ENCODE data around the gene MMP13.
"Not testable (repeated sequence)": the region's sequence is repeated elsewhere in the genome, so short reads cannot be mapped to it uniquely, and the experiment has no call there.

The MMP13 gene

DNA sequence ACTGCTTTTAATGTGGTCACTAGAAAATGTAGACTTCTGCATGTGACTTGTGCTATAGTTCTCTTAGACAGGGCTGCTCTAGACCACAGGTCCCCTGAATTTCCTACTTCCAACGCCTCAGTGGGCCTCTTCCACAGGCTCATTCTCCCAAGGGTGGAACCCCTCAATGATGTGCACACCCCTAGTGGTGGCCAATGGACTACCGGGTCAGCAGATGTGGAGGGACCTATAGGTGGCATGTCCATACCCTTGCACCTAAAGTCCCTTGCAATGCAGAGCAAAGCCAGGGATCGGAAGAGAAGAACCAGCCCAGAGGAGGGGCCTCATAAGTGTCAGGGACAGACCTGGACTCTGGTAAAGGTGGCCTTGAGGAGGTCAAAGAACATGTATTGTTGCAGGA is 20.0 kb downstream of the MMP13 start:
- no peak for DNase-seq (ENCODE audit: low read depth in 2 of 2)

DNA sequence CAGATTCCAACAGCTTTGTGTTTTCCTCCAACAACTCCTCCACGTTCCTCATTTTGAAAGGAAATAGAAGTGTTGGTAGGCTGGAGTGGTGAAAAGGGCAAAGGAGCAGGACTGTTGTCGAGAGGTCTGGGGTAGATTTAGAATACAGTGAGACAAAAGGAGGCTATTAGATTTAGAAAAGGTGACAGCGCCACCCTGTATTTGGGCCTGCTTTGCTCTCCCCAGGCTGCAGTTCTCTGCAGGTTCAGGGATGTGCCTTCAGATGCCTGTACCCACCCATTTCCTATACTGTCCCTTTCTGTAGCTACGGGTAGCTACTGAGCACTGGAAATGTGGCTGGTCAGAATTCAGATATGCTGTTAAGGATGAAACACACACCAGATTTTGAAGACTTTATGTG is 20.8 kb downstream of the MMP13 start:
- no peak for DNase-seq (ENCODE audit: low read depth in 2 of 2)

DNA sequence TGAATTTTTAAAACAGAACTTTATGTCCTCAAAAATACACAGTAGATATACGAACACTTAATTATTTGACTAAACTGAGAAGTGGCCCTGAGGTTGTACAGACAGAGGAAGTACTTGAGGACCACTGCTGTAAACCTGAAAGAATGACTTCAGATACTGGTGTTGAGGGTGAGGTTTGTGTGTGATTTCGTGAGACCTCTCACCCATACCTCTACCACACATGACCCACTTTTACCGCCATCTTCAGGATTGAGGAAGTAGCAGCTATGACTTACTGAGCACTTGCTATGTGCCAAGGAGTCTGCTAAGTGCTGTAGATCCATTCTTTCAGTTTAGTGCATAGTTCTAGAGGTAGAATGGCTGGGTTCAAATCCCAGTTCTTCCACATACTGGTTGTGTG is 21.9 kb downstream of the MMP13 start:
- no peak for DNase-seq (ENCODE audit: low read depth in 2 of 2)

DNA sequence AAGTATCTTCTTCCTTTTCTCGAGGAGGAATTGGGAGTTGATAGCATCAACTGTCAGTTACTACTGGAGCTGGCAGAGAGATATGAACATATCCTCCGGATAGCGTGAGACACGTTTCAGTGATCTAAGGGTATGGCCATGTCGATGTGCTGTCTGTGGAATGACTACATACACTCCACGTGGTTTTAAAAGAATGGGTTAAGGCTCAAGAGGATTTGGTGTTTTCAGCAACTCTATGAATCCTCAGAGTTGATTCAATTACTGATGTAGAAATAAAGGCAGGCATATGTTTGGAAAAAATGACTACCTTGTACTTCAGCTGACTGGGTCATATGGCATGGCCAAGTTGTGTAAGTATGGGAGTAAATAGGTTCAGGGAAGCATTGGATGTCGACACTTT is 22.9 kb downstream of the MMP13 start:
- no peak for DNase-seq (ENCODE audit: low read depth in 2 of 2)

DNA sequence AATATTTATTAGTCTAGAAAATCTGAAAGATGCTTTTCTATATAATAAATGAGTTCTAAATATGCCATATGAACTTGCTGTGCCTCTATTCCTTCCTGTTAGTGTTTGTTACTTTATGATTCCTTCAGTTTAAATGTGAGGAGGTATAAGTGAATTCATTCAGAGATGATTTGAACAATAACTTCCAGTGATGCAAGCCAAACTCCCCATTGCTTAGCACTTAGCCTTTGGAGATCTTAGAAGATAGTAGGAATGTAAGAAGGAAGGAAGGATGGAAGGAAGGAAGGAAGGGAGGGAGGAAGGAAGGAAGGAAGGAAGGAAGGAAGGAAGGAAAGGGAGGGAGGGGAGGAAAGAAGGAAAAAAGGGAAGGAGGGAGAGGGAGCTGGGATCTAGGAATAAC is 25.1 kb downstream of the MMP13 start:
- DNase-seq (ENCODE audit: low read depth in 2 of 2), result no peak

DNA sequence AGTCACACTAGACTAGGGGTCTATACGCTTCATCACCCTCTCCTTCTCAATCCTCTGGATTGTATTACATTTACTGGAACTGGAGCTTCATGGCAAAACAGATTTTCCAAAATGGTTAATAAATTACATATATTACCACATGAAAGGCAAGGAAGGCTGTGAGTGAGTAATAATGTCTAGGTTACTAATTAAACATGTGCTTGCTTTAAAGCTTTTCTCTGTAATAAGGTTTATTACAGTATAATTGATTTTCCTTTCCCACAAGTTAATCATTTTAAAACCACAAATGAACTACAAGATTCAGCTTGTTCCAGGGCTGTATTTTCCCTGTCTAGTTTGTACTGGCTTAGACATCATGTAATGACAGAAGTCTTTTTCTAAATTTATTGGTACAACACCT is 25.6 kb downstream of the MMP13 start:
- no peak for DNase-seq (ENCODE audit: low read depth in 2 of 2)

DNA sequence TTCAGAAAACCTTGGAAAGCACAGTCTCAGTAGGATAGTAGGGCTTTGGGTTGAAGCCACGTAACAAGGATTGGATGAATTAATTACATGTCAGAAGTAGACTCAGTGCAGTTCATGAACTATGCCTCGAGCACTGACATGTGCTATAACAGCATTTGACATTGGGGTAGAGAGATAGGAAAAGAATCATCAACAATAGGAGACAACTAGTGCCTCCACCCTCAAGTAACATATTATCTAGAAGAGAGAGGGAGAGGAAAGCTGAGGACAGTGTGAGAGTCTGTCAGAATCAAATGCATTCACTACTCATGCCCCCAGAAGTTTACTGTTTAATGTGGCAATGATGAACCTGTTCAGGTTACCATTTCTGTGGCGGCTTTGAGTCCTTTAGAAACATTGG is 26.4 kb downstream of the MMP13 start:
- no peak for DNase-seq (ENCODE audit: low read depth in 2 of 2)

DNA sequence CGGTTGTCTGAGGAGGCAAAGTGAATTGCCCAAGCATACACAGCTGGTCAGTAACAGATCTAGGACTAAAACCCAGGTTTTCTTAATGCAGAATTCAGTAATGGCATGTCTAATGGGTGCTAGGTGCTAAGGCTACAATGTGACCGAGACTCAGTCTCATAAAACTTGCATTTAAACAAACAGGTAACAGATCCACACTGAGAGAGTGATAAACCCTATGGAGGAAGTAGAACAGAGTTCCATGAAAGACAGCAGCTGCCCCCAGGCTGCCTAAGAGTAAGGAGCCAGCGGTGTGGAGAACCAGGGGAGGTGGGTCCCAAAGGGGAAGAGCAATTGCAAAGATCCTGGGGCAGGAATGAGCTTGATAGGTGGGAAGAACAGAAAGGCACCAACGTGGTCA is 27.3 kb downstream of the MMP13 start:
- no peak for DNase-seq (ENCODE audit: low read depth in 2 of 2)

DNA sequence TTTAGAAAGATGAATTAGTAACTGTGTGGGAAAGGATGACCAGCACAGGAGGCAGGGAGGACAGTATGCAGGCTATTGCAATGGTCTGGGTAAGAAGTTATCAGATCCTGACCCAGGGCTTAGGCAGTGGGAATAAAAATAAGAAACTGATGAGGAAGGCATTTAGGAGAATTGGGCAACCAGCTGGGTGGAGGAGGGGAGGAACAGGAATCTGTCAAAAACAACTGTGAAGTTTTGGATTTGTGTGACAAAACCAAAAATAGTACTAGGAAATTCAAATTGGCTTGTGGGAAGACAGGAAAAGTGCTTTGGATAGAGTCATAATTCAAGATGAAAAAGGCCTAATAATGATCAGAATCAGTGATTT is 27.9 kb downstream of the MMP13 start:
- no peak for DNase-seq (ENCODE audit: low read depth in 2 of 2)

DNA sequence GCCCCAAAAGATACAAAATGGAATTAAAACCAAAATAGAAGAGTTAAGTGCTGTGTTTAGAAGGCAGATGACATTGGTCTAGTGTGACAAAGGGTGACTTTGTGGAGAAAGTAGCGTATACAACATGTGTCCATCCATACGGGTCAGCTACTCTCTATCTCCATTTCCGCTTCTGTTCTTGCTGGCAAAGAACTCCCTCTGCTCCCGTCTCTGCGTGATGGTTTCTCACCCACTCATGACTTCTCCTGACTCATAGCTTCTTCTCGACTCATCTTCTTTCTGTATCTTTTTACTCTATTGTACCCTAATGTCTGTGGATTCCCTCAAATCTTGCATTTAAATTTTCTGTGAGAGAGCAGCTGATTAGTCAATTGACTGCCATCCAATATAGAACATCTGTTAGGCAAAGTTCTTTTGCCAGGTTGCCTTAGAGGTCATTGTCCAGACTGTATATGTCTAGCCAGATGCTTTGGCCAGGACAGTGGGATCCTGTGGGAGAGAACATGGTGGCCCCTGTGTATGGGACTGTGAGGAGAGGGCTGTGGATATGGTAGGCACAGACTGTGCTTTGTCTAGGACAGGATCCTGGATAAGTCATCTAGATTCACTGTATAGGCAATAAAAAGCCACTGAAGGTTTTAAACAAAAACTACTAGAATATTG is 28.4 kb downstream of the MMP13 start:
- no peak for DNase-seq (ENCODE audit: low read depth in 2 of 2)

DNA sequence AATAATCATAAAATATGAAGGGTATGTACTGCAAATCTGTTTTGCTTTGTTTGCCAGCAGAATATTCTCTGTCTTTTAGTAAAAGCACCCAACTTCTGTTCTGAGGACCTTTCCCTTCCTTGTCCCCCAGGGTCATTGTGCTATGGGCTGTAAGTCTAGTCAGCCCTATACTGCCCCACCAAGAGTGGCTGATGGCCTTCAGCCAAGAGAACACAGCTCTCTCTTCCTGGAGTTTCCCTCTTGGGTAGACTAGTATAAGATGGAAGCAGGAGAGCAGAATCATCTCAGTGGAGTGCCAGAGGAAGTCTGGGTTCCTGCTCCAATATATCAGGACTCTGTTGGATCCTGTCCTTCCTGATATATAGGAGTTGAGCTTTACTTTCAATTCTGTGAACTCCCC is 29.0 kb downstream of the MMP13 start:
- no peak for DNase-seq (ENCODE audit: low read depth in 2 of 2)

DNA sequence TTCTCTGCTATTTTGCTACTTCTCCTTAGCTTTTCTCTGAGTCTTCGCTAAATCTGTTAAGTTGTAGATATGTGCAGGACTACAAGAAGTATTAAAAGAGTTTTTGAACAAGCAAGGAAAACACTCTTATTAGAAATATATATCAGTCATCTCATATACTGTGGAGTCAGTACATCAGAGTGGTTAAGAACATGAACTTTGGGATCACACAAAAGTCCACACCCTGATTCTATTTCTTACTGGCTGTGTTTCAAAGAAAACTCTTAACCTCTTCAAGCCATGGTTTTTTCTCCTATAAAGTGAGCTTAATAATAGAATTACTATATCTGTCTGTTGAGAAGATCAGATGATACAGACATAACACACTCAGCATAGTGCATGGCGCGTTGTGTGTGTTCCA is 29.5 kb downstream of the MMP13 start:
- DNase-seq (ENCODE audit: low read depth in 2 of 2), result no peak

DNA sequence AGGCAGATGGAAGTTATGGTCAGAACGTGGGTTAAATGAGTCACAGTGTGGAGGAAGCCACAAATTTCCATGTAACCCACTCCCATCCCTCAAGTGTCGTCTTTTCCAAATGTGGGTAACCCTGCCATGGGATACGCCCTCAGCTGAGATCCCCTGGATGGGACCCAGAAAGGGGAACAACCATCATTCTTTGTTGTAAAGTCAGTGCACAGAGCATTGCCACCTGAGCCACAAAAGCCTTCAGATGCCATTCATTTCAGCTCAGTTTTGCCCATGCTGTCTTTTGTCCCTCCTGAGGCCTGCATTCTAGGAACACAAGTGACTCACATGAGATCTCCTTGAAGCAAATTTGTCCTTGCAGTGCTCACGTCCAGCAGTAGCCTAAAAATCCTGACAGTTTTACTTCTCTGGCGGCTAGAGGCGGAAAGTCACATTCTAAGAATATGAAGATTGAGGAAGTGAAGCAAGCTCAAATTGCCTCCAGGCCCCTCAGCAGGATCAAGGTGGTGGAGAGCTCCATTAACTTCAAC is 30.6 kb downstream of the MMP13 start:
- DNase-seq (ENCODE audit: low read depth in 2 of 2), result no peak

DNA sequence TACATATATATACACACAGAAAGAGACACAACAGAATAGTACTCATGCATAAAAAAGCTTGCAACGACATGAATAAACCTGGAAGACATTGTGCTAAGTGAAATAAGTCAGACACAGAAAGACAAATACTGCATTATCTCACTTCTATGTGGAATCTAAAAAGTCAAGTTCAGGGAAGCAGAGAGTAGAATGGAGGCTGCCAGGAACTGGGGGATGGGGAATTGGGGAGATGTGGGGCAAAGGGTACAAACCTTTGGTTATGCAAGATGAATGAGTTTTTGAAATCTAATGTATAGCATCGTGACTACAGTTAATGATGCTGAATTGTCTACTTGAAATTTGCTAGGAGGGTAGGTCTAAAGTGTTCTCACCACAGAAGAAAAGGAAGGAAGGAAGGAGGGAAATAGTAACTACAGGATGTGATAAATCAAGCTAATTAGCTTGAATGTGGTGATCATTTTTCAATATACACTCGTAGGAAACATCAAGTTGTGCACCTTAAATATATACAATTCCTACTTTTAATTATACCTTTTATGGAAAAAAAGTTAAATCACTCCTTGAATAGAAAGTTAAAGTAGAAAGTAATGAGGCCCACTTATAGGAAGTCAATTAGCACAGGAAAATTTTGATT is 33.8 kb downstream of the MMP13 start:
- DNase-seq (ENCODE audit: low read depth in 2 of 2), result no peak

DNA sequence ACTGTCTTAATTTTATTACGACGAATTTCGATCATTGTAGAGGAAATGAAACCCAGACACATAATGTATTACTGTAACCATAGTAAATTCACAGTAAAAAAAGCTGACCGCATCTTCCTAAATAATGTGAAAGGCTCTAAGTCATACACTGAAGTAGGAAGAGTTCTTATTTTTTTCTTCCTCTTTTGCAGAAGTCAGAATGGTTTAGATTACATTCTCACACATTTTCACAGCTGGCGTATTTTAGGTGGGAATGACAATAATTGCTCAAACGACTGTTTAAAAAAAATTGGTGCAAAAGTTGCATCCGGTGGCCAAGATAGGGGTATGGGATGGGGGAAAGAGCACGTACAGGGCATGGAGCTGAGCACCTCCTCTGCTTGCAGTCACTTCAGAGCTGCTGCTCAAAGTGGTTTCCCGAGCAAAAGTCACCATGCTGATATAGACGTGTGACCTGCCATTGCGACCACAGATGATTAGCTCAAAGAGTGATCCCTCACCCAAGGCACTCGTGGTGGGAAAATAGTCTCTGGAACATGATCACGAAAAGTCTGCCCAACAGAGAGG is 35.3 kb downstream of the MMP13 start:
- no peak for DNase-seq (ENCODE audit: low read depth in 2 of 2)

DNA sequence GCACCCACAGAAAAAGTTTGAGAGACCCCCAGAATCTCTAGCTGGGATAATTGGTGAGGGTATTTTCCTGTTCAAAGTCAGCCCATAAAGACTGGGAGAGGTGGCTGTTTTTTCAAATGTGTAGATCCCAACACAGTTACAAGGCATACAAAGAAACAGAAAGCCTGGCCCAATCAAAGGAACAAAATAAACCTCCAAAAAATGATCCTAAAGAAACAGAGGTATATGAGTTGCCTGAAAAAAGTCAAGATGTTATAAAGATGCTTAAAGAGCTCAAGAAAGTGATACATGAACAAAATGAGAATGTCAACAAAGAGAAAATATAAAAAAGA is 40.5 kb downstream of the MMP13 start:
- DNase-seq (ENCODE audit: low read depth in 2 of 2), result no peak

DNA sequence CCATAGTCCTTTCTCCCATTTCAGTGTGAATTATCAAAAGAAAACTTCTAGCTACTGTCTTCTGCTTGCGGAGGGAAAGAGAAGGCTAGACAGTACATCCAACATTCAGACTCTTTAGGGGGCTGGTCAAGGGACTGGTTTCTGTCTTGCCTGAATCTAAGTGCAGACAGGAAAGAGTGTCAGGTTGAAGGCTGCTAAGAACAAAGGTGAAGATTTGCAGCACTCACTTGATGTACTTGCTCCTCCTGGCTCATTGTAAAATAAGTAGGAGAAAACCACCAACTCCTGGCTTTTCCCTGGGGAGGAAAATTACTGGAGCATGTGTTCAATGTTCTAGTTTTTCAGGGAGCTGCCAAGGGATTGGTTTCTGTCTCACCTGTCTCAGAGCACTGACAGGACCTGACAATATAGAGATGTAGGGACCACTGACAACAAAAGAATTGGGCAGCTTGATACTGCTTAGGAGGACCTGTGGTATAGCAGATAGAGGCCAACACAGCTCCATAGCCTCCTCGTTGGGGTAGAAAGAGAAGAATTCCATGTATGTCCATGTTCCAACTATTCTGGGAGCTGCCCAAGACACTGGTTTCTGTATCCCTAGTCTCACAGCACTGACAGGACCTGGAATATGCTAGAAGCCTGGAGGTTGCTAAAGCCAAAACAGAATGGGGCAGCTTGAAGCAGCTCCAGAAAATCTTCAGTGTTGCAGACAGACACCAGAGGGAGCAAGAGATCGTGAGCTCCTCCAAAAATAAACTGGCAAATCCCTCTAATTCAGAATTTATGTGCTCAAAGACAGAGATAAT is 41.1 kb downstream of the MMP13 start:
- DNase-seq (ENCODE audit: low read depth in 2 of 2), result no peak

DNA sequence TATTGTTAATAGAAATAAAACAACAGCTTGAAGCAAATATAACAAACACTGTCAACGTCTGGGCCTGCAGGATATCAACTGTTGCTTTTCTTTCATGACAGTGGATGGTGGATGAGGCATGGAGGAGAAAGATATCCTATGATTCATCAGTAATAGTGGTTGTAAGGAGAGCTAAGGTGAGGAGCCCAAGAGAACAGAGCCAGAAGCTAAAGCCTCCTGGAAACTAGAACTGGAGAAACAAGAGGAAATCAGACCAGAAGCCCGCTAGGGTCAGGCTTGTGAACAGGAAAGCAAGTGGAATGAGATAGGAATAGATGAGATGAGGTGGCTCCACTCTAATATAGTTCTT is 43.1 kb downstream of the MMP13 start:
- DNase-seq (ENCODE audit: low read depth in 2 of 2), result no peak

DNA sequence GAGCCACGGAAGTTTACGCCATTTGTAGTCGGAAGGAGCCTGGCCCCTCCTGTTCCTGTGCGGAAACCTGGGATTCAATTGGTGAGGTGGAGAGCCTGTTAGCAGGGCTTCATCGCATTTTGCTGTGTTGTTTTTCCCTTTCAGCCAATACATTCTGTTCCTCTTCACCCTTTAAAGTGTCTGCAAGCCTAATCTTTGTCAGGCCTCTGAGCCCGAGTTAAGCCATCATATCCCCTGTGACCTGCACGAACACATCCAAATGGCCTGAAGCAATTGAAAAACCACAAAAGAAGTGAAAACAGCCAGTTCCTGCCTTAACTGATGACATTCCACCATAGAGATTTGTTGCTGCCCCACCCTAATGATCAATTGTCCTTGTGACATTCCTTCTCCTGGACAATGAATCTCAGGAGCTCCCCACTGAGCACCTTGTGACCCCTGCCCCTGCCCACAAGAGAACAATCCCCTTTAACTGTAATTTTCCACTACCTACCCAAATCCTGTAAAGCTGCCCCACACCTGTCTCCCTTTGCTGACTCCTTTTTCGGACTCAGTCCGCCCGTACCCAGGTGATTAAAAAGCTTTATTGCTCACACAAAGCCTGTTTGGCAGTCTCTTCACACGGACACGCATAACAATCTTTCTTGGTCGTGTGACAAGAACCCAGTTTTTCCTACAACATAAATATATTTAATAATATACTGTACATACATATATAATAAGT is 43.6 kb downstream of the MMP13 start:
- no peak for DNase-seq (ENCODE audit: low read depth in 2 of 2)

DNA sequence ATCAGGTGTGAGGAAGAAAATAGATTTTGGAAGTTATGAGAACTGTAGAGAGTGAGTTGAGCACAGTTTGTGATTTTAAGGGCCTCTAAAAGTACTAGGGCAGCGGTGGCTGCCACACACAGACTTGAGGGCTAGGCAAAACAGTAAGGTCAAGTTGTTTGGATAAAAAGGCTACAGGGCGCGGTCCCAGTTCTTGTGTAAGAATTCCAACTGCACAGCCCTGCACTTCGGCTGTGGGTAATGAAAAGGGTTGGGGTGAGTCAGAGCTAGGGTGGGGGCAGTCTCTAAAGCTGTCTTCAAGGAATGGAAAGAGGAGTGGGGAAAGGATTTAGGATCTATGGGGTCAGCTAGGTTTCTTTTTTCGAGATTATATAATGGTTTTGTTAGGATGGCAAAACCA is 49.7 kb downstream of the MMP13 start:
- DNase-seq (ENCODE audit: low read depth in 2 of 2), result not testable (repeated sequence)

DNA sequence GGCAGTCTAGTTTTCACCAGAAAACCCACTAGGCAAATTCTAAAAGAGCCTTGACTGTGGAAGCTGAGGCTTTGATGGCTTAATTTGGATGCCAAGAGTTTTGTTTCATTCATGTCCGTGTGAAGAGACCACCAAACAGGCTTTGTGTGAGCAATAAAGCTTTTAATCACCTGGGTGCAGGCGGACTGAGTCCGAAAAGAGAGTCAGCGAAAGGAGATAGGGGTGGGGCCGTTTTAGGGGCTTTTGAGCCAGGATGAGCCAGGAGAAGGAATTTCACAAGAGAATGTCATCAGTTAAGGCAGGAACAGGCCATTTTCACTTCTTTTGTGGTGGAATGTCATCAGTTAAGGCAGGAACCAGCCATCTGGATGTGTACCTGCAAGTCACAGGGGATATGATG is 51.6 kb downstream of the MMP13 start:
- DNase-seq (ENCODE audit: low read depth in 2 of 2), result not testable (repeated sequence)

DNA sequence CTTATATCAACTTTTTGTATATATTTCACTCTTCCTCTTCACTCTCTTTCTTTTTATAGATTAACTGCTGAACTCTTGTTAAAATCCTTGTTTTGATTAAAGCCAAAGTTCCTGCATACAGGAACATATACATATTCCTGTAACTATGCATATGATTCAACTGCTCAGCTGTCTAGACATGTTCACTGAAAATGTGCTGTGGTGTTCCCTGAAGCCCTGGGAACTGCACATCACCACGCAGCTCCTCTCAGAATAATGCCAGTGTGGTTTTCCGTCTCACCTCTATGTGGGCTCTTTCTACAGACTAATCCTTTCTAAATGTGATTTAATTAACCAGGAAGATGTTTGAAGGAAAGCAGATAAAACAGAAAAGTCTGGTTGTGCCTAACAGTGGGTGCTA is 55.2 kb downstream of the MMP13 start:
- no peak for DNase-seq (ENCODE audit: low read depth in 2 of 2)

Data from stimulated activated CD8-positive, alpha-beta memory T cell treated with anti-CD3 and anti-CD28 coated beads, Interleukin-2, amount 100 ng/mL, for 48 hours (primary cell).